ENCODE results near the gene SCYGR6. TPM values are rescaled to one million over a fixed set of nuclear protein-coding genes. Genes with fewer than 3 reads are reported as not detected.

The SCYGR6 gene
- total RNA-seq, 1 donor from 2014 or later: not detected

DNA sequence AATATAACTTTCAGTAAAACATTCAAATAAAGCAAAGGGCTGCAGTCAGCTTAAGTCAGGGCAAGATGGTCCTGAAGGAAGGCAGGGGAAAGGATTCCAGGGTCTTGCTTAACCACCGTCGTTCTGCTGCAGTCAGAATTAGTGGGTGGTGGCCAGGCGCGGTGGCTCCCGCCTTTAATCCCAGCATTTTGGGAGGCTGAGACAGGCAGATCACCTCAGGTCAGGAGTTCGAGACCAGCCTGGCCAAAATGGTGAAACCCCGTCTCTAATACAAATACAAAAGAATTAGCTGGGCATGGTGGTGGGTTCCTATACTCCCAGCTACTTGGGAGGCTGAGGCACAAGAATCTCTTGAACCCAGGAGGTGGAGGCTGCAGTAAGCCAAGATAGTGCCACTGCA is 13.6 kb downstream of the SCYGR6 start:
- ChIA-PET CTCF (no interaction called here), POLR2A (no interaction called here)
- TF ChIP-seq, protein P1, sequence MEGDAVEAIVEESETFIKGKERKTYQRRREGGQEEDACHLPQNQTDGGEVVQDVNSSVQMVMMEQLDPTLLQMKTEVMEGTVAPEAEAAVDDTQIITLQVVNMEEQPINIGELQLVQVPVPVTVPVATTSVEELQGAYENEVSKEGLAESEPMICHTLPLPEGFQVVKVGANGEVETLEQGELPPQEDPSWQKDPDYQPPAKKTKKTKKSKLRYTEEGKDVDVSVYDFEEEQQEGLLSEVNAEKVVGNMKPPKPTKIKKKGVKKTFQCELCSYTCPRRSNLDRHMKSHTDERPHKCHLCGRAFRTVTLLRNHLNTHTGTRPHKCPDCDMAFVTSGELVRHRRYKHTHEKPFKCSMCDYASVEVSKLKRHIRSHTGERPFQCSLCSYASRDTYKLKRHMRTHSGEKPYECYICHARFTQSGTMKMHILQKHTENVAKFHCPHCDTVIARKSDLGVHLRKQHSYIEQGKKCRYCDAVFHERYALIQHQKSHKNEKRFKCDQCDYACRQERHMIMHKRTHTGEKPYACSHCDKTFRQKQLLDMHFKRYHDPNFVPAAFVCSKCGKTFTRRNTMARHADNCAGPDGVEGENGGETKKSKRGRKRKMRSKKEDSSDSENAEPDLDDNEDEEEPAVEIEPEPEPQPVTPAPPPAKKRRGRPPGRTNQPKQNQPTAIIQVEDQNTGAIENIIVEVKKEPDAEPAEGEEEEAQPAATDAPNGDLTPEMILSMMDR (IDR thresholded peaks at IDR 0.05): no peak
- H3K27ac Mint-ChIP-seq: no peak overlapping the region
- peaks cover 6% of the 10 kb centered on the region for H3K27me3 Mint-ChIP-seq
- intact Hi-C loops (cut with micrococcal nuclease): no loop called here
- no peaks in the 10 kb centered on the region for H3K4me1 Mint-ChIP-seq
- ATAC-seq (ENCODE audit: low read depth): no peak
- H3K4me3 Mint-ChIP-seq: no peak overlapping the region
- H3K9me3 Mint-ChIP-seq: no peaks in the 10 kb centered on the region
- no peaks in the 10 kb centered on the region for H3K36me3 Mint-ChIP-seq (ENCODE audit: low read depth)
- no peak for DNase-seq

DNA sequence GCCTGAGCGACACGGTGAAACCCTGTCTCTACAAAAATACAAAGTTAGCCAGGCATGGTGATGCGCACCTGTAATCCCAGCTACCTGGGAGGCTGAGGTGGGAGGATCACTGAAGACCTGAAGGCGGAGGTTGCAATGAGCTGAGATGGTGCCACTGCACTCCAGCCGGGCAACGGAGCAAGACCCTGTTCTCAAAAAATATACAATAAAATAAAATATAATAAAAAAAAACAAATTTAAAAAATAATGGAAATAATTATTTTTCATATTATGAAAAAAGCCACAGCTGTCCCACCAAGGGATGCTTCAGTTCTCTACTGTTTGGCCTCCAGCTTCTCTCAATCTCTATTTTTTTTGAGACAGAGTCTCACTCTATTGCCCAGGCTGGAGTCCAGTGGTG is 17.2 kb downstream of the SCYGR6 start:
- Mint-ChIP-seq H3K4me1 (no peaks in the 10 kb centered on the region), H3K4me3 (no peak overlapping the region), H3K9me3 (peaks cover 3% of the 10 kb centered on the region), H3K27me3 (peaks cover 13% of the 10 kb centered on the region), H3K36me3 (ENCODE audit: low read depth) (no peaks in the 10 kb centered on the region), H3K27ac (no peak overlapping the region)
- ChIA-PET CTCF (no interaction called here), POLR2A (no interaction called here)
- no peak for DNase-seq
- TF ChIP-seq, protein P1 (IDR thresholded peaks at IDR 0.05): no peak
- no peak for ATAC-seq (ENCODE audit: low read depth)
- intact Hi-C loops (cut with micrococcal nuclease): no loop called here

DNA sequence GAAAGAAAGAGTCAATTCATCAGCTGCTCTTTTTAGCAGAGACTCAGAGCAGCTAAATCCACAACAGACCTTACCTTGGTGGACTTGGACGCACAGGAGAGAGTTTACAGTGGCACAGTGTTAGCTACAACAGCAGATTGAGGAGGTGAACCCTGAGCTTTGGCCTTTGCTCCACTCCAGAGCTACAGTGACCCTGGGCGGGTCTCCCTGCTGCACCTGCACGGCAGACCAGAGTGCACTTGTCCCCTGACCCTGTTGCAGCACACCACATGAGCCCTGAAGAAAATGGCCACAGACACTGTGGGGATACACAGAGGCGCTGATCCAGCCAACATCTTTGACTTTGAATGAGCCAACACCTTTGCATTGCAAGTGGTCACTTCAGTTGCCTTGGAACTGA is 17.7 kb downstream of the SCYGR6 start:
- TF ChIP-seq, protein P1 (IDR thresholded peaks at IDR 0.05): no peak
- Mint-ChIP-seq H3K27me3 (peaks cover 13% of the 10 kb centered on the region), H3K27ac (no peak overlapping the region), H3K4me1 (no peaks in the 10 kb centered on the region), H3K4me3 (no peak overlapping the region), H3K36me3 (ENCODE audit: low read depth) (no peaks in the 10 kb centered on the region), H3K9me3 (peaks cover 4% of the 10 kb centered on the region)
- ChIA-PET POLR2A (no interaction called here), CTCF (no interaction called here)
- no peak for ATAC-seq (ENCODE audit: low read depth)
- intact Hi-C loops (cut with micrococcal nuclease): no loop called here
- DNase-seq: no peak

DNA sequence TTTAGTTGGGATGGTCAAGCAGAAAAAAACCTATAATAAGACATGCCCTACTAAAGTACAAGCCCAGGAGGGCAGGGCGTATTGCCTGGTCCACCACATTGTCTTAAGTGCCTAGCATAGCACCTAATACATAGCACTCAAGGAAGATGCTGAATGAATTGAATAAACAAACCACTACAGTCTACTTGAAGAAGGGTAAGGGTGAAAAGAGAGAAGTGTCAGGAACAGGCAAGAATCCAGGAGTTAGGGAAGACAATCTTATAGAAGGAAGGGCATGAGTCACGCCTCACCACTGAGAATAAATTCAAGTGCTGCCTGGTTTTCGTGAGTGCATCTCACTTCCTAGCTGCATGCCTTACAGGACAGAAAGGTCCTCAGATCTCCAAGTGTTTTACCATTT is 20.6 kb downstream of the SCYGR6 start:
- no peak overlapping the region for H3K27ac Mint-ChIP-seq
- H3K9me3 Mint-ChIP-seq: peaks cover 4% of the 10 kb centered on the region
- H3K4me1 Mint-ChIP-seq: no peaks in the 10 kb centered on the region
- no peak for DNase-seq
- intact Hi-C loops (cut with micrococcal nuclease): no loop called here
- no peak for ATAC-seq (ENCODE audit: low read depth)
- peaks cover 11% of the 10 kb centered on the region for H3K27me3 Mint-ChIP-seq
- no peak overlapping the region for H3K4me3 Mint-ChIP-seq
- CTCF ChIA-PET: no interaction called here
- POLR2A ChIA-PET: no interaction called here
- TF ChIP-seq, protein P1 (IDR thresholded peaks at IDR 0.05): no peak
- no peaks in the 10 kb centered on the region for H3K36me3 Mint-ChIP-seq (ENCODE audit: low read depth)

DNA sequence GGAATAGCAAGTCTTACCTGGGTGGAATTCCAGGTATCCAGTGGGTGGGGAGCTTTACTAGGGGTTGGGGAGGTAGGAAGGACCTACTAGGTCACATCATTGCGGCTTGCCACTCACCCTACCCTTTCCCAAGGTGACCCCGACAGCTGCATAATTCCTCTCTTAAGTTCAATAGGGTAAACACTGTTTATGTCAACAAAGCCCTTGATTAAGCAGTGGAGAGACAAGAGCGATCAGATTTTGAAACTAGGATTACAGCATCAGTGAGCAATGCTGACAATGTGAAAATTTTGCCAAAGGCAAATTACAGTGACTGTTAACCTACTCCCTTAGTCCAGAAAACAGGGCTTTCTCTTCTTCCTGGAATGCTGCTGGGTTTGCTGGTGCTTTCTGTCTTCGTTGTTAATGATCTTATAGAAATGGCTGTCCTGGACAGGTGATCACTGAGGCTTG is 21.3 kb downstream of the SCYGR6 start:
- TF ChIP-seq, protein P1 (IDR thresholded peaks at IDR 0.05): no peak
- no peak for ATAC-seq (ENCODE audit: low read depth)
- H3K4me3 Mint-ChIP-seq: no peak overlapping the region

More for the DNA sequence above, 21.3 kb downstream of the SCYGR6 start:
- DNase-seq: no peak
- intact Hi-C loops (cut with micrococcal nuclease): no loop called here
- ChIA-PET POLR2A (no interaction called here), CTCF (no interaction called here)
- no peaks in the 10 kb centered on the region for H3K36me3 Mint-ChIP-seq (ENCODE audit: low read depth)
- H3K4me1 Mint-ChIP-seq: no peaks in the 10 kb centered on the region
- H3K27ac Mint-ChIP-seq: no peak overlapping the region
- H3K27me3 Mint-ChIP-seq: peaks cover 11% of the 10 kb centered on the region
- peaks cover 4% of the 10 kb centered on the region for H3K9me3 Mint-ChIP-seq

Data from activated B cell treated with CpG ODN at 0.5 μM for 24 hours (primary cell).